GM18498 (cell line): ENCODE data around the gene CACNA1D.

Source experiments
- ATAC-seq: cut with Tn5 transposase; IDR thresholded peaks from one replicate; pipeline ENCODE4 v1.9.1; 2021; ENCODE audit warnings: mild to moderate bottlenecking, moderate library complexity; ENCODE audit not compliant: unreplicated experiment

The CACNA1D gene

DNA sequence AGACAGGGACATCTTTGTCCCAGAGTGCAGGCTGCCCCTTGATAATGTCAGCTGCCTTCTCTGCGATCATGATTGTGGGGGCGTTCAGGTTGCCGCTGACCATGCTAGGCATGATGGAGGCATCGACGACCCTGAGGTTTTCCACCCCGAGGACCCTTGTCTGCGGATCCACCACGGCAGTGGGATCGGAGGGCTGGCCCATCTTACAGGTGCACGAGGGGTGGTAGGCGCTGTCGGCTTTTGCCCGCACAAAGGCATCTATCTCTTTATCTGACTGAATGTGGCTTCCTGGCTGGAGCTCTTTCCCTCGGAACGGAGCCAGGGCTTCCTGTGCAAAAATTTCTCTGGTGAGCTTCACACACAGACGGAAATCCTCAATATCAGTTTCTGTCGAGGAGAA lies 323.4 kb downstream of the CACNA1D start:
- no peak for ATAC-seq

- ATAC-seq, result no peak
These were observed 324.1 kb downstream of the CACNA1D start for GRCh38 chr3:53818221-53819162.

DNA sequence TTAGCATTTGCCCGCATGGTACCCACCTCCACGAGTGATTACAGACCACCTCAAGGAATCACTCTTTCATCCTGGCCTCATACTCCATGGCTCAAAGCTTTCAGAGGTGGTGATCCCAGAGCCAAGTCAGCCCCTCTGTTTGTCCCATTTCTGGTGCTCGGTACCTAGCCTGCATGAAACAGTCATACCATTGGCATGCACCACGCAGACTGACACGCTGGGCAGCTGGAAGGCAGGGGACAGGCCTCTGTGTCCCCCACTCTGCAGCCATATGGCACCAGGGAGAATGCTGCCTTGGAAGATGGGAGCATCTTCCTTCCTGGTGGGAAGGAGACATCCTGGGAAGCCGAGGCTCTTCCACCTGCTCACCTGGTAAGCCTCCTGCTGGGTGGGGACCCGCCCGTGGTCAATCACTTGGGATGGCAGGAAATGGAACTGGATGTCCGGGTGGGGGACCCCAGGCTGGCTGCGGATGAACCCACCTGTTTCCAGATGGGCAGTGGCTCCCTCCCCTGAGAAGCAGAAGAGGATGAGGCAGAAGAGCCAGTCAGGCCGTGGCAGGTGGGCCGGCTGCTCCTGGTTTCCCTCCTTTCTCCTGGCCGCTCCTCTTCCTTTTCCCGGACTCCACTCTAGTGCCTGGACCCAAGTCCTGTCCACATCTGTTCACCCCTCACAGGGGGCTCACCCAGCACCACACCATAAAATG lies 324.9 kb downstream of the CACNA1D start:
- no peak for ATAC-seq

DNA sequence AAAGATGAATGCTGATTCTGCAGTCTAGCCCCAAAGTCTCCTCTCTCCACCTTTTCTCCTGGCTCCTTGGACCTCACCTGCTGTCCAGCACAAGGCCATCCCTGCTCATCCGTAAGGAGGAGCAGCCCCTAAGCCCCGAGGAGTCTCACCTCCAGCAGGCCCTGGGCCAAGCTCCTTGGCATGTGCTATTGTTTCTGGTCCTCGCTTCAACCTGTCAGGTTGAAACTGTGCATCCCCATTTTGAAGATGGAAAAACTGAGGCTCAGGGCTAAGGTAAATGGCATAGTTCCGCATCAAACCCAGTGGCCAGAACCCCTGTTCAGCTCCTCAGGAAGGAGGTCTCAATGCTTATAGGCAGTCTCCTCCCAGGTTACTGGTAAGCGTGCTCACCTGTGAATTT lies 325.7 kb downstream of the CACNA1D start:
- ATAC-seq, result no peak

- ATAC-seq, result no peak
These were observed 326.6 kb downstream of the CACNA1D start for GRCh38 chr3:53820756-53821580.

- ATAC-seq, result no peak
These were observed 327.3 kb downstream of the CACNA1D start for GRCh38 chr3:53821631-53822121.

- no peak for ATAC-seq
These were observed 327.9 kb downstream of the CACNA1D start for GRCh38 chr3:53822331-53822741.

GRCh38 chr3:53823026-53823955 lies 328.9 kb downstream of the CACNA1D start:
- no peak for ATAC-seq

- no peak for ATAC-seq
These were observed 329.7 kb downstream of the CACNA1D start for GRCh38 chr3:53823956-53824657.

GRCh38 chr3:53824795-53825194 lies 330.4 kb downstream of the CACNA1D start:
- ATAC-seq, result no peak

- no peak for ATAC-seq
These were observed 331.6 kb downstream of the CACNA1D start for GRCh38 chr3:53826048-53826447.

GRCh38 chr3:53828581-53828980 lies 334.2 kb downstream of the CACNA1D start:
- ATAC-seq, result no peak

- no peak for ATAC-seq
These were observed 335.2 kb downstream of the CACNA1D start for GRCh38 chr3:53829605-53830004.

- no peak for ATAC-seq
These were observed 336.5 kb downstream of the CACNA1D start for GRCh38 chr3:53830944-53831343.

GRCh38 chr3:53833053-53833645 lies 338.7 kb downstream of the CACNA1D start:
- ATAC-seq, result no peak

DNA sequence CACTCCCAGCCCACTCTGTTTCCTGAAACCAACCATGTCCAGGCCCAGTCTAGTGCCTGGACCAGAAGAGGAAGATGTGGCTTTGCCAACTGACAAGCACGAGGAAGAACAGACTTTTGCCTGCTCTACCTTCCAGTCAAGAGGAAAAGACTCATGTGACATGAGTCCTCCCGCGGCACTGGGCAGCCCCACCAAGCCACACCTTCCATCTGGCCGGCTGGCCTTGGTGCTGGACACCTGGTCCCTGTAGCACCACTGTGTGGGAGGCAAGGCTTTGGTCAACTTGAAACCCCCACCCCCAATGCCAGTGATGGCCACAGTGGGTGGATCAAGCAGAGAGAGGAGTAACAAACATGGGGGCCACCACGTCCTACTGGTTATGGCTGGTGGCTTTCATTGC lies 339.3 kb downstream of the CACNA1D start:
- ATAC-seq, result no peak

GRCh38 chr3:53834429-53835095 lies 340.2 kb downstream of the CACNA1D start:
- no peak for ATAC-seq

DNA sequence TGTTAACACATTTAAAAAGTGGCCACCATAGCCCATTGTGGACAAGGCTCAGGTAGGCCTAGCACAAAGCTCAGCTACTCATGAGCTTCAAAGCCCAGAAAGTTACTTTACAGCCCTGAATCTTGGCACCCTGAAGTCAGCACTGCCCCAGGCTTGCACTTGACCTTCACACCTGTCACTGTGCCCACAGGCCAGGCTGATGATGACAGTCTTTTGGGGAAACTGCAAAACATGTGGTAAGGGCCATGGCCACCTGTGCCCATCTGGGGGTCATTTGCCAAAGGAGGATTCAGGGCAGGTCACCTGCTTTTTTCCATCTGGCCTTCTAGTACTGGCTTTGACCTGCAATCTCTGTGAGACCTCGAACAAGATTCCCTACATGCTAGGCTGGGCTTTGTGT lies 340.8 kb downstream of the CACNA1D start:
- no peak for ATAC-seq
